ENCODE data around the gene PLXDC2. TPM values are rescaled to one million over a fixed set of nuclear protein-coding genes. Genes with fewer than 3 reads are reported as not detected.

PLXDC2 gene
- total RNA-seq, 1 experiment from 2014 or later: 0.20 TPM

GRCh38 chr10:19819419-19820033 is 3.3 kb downstream of the PLXDC2 start (continued):
- TF ChIP-seq SP1 (IDR thresholded peaks at IDR 0.05; ENCODE audit: low read depth) (no peak), SRF (IDR thresholded peaks at IDR 0.05; ENCODE audit: low read depth) (no peak), EZH2phosphoT487 (IDR thresholded peaks at IDR 0.05; ENCODE audit: borderline replicate concordance) (no peak)

- DNase-seq (ENCODE audit: low read depth, low spot score): no peak
- H4K20me1 ChIP-seq (ENCODE audit: insufficient read depth): no peaks in the 10 kb centered on the region; the same call in 1 of the 2 replicates
- H3K4me3 ChIP-seq (replicated peaks in 1 of 2; ENCODE audit: low read depth in 1 of 2, low read length in 2 of 2): no peak overlapping the region
- H3K4me2 ChIP-seq (ENCODE audit: low read length): no peak overlapping the region
- no peak overlapping the region for H2AFZ ChIP-seq (ENCODE audit: low read depth, low read length, poor library complexity, severe bottlenecking)
- ChIA-PET POLR2A (no interaction called here), RAD21 (ENCODE audit: low non-redundant PET in 1 of 2, low total read pairs in 2 of 2, uncharacterized antibody in 2 of 2, unreplicated experiment in 2 of 2) (no interaction called here), CTCF (no interaction called here)
- no peaks in the 10 kb centered on the region for H3K79me2 ChIP-seq (ENCODE audit: insufficient read depth, low read length)
- no peak overlapping the region for H3K9ac ChIP-seq (ENCODE audit: low read length)
- no peaks in the 10 kb centered on the region for H3K4me1 ChIP-seq (ENCODE audit: control insufficient read depth in 1 of 2, insufficient read depth in 2 of 2, low read length in 2 of 2)
- H3K36me3 ChIP-seq (ENCODE audit: control insufficient read depth in 1 of 2, insufficient read depth in 2 of 2, low read length in 2 of 2): no peaks in the 10 kb centered on the region
- BruUV-seq (replicated peaks): no TSS peak
- no peaks in the 10 kb centered on the region for H3K27me3 ChIP-seq (ENCODE audit: insufficient read depth, low read length)
- peaks cover 6 to 14% of the 10 kb centered on the region in 2 experiments; a peak in 3 of 4 replicates for H3K9me3 ChIP-seq (ENCODE audit: control insufficient read depth in 1 of 2, insufficient read depth in 1 of 2, low read depth in 1 of 2, low read length in 2 of 2)
- intact Hi-C loops (cut with micrococcal nuclease): no loop called here
- TF ChIP-seq EGR1 (IDR thresholded peaks at IDR 0.05; ENCODE audit: low read depth) (no peak), CBX3 (IDR thresholded peaks at IDR 0.05; ENCODE audit: low read depth) (no peak), MAX (IDR thresholded peaks at IDR 0.05) (no peak), SRF (IDR thresholded peaks at IDR 0.05; ENCODE audit: low read depth) (no peak), SP1 (IDR thresholded peaks at IDR 0.05; ENCODE audit: low read depth) (no peak), POLR2AphosphoS5 (IDR thresholded peaks at IDR 0.05; ENCODE audit: low read depth, low read length) (no peak), ZNF274 (IDR thresholded peaks at IDR 0.05; ENCODE audit: low read depth, low read length) (no peak), TCF7L2 (IDR thresholded peaks at IDR 0.05; ENCODE audit: borderline replicate concordance, extremely low read depth, insufficient read depth, insufficient read length) (no peak), EZH2phosphoT487 (IDR thresholded peaks at IDR 0.05; ENCODE audit: borderline replicate concordance) (no peak), ZFX (IDR thresholded peaks at IDR 0.05) (no peak), ATF3 (IDR thresholded peaks at IDR 0.05) (no peak)
- TF ChIP-seq, protein P1, sequence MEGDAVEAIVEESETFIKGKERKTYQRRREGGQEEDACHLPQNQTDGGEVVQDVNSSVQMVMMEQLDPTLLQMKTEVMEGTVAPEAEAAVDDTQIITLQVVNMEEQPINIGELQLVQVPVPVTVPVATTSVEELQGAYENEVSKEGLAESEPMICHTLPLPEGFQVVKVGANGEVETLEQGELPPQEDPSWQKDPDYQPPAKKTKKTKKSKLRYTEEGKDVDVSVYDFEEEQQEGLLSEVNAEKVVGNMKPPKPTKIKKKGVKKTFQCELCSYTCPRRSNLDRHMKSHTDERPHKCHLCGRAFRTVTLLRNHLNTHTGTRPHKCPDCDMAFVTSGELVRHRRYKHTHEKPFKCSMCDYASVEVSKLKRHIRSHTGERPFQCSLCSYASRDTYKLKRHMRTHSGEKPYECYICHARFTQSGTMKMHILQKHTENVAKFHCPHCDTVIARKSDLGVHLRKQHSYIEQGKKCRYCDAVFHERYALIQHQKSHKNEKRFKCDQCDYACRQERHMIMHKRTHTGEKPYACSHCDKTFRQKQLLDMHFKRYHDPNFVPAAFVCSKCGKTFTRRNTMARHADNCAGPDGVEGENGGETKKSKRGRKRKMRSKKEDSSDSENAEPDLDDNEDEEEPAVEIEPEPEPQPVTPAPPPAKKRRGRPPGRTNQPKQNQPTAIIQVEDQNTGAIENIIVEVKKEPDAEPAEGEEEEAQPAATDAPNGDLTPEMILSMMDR (IDR thresholded peaks at IDR 0.05 in 2 of 3, conservative IDR thresholded peaks at IDR 0.05 in 1 of 3; ENCODE audit: borderline replicate concordance in 1 of 3, insufficient read depth in 1 of 3, low read depth in 2 of 3, low read length in 2 of 3): no peak
- TF ChIP-seq, protein P2, sequence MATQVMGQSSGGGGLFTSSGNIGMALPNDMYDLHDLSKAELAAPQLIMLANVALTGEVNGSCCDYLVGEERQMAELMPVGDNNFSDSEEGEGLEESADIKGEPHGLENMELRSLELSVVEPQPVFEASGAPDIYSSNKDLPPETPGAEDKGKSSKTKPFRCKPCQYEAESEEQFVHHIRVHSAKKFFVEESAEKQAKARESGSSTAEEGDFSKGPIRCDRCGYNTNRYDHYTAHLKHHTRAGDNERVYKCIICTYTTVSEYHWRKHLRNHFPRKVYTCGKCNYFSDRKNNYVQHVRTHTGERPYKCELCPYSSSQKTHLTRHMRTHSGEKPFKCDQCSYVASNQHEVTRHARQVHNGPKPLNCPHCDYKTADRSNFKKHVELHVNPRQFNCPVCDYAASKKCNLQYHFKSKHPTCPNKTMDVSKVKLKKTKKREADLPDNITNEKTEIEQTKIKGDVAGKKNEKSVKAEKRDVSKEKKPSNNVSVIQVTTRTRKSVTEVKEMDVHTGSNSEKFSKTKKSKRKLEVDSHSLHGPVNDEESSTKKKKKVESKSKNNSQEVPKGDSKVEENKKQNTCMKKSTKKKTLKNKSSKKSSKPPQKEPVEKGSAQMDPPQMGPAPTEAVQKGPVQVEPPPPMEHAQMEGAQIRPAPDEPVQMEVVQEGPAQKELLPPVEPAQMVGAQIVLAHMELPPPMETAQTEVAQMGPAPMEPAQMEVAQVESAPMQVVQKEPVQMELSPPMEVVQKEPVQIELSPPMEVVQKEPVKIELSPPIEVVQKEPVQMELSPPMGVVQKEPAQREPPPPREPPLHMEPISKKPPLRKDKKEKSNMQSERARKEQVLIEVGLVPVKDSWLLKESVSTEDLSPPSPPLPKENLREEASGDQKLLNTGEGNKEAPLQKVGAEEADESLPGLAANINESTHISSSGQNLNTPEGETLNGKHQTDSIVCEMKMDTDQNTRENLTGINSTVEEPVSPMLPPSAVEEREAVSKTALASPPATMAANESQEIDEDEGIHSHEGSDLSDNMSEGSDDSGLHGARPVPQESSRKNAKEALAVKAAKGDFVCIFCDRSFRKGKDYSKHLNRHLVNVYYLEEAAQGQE (IDR thresholded peaks at IDR 0.05; ENCODE audit: low read depth): no peak
- H3K27ac ChIP-seq (ENCODE audit: low read depth, low read length): no peak overlapping the region
- no peaks in the 10 kb centered on the region for H3K9me2 ChIP-seq (ENCODE audit: insufficient read depth)
- ATAC-seq: no peak
Observed at GRCh38 chr10:19824381-19825342, 8.4 kb downstream of the PLXDC2 start.

Data from HCT116 (cell line).